AML-193 (cell line): Measurements from ENCODE around the gene EXOC4.

ENCODE experiments used
- DNase-seq, 2 experiments: peaks; one replicate each; lab custom pipeline; 2025; lab: John Stamatoyannopoulos, UW

The EXOC4 gene

GRCh38 chr7:133572843-133573242 is 320.0 kb downstream of the EXOC4 start:
- DNase-seq: no peak

GRCh38 chr7:133573554-133574265 is 320.8 kb downstream of the EXOC4 start:
- DNase-seq: no peak

- no peak for DNase-seq
Observed at GRCh38 chr7:133575726-133576440, 323.0 kb downstream of the EXOC4 start.

- no peak for DNase-seq
Observed at GRCh38 chr7:133576612-133577168, 323.8 kb downstream of the EXOC4 start.

- no peak for DNase-seq
Observed at GRCh38 chr7:133582766-133583523, 330.1 kb downstream of the EXOC4 start.

DNA sequence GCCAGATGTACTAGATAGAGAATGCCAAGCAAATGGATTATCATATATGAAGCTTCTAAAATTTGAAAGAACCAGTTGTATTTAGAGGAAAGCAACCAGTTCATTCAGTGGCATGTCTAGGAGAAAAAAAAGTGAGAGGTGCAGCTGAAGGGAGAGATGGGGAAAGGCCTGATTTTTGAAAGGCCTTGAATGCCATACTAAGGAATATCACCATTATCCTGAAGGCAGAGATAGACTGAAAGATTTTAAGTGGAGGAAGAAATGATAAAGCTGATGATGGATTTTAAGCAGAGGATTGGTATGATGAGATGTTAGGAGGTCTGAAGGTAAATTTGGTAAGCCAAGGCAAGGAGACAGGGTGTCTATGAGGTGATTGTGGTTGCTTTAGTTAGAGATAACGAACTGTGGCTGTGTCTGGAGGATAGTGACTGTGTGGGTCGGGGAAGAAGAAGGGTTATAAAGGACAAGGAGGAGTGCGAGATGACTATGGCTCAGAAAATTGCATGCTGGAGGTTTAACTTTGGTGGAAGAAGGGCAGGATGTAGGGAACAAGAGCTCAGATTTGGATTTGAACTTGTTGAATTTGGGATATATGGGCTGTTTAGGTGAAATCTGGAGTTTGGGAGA is 330.8 kb downstream of the EXOC4 start:
- no peak for DNase-seq

DNA sequence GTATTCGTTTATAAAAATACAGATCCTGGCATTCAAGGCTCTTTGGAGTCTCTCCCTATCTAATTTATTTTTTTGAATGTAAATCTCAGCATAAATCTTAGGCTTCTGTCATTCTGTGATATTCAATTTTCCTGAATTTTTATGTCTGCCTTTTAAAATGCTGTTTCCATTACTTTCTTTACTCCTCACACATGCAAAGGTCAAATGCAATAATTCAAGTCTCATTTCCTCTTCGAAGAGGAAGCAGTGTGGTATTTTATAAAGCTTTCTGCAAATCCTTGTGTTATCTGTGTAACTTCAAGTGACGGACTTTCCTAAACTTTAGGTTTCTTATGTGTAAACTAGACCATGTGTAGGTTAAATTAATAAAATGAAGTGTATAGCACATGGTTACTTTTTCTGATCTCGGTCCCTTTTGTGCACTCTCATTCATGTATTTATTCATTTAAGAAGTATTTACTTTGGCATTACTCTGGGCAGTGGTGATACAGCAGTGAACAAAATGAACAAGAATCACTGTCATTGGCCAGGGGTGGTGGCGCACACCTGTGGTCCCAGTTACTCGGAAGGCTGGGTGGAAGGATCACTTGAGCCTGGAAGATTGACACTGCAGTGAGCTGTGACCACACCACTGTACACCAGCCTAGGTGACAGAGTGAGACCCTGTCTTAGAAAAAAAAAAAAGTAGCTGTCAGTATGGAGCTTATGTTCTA is 332.2 kb downstream of the EXOC4 start:
- DNase-seq: no peak

DNA sequence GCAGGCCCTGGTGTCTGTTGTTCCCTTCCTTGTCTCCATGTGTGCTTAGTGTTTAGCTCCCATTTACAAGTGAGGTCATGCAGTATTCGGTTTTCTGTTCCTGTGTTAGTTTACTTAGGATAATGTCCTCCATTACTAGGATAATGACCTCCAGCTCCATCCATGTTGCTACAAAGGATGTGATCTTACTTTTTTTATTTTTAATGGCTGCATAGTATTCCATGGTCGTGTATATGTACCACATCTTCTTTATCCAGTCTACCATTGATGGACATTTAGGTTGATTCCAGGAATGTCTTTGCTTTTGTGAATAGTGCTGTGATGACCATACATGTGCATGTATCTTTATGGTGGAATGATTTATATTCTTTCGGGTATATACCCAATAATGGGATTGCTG is 333.4 kb downstream of the EXOC4 start:
- DNase-seq: no peak

- DNase-seq: no peak
Observed at GRCh38 chr7:133587903-133588302, 335.0 kb downstream of the EXOC4 start.

- DNase-seq: no peak
Observed at GRCh38 chr7:133590795-133591194, 337.9 kb downstream of the EXOC4 start.

DNA sequence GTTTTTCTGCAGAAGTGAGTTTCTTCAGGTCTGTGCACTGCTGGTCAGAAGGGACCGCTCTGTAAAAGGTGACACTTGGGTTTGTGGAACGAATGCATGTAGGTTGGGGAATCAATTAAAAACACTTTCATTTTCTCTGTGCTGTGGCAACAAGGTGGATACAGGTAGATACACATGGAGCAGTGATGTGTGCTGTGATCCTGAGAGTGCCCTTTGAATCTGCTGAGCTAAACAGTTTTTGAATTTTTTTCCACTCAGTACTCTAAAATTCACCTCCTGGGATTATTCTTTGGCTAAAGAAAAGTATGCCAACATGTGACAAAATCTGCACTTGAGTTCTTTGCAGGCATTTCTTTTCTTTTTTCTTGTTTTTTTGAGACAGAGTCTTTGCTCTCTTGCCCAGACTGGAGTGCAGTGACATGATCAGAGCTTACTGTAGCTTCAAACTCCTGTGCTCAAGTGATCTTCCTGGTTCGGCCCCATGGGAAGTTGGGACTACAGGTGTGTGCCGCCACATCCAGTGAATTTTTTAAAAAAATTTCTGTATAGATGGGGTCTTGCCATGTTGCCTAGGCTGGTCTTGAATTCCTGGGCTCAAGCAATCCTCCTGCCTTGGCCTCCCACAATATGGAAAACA is 338.9 kb downstream of the EXOC4 start:
- DNase-seq: no peak

DNA sequence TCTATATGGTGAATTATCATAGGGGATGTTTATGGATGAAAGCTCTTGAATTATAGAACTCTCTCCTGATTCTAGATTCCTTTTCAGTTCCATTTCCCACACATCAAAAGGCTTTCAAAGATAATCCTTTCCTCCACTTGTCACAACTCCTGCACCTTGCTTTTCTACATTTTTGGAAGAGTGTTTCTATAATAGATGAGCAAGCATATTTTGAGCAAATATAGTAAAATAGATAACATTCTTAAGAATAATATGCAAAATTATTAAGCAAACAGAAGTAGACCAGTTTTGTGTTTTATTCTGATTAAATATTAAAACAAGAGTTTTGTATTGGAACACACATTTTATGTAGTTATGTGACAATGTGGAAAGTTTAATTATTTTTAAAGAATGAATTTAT is 340.7 kb downstream of the EXOC4 start:
- no peak for DNase-seq

- DNase-seq: no peak
Observed at GRCh38 chr7:133601617-133602016, 348.7 kb downstream of the EXOC4 start.

GRCh38 chr7:133602291-133602690 is 349.4 kb downstream of the EXOC4 start:
- DNase-seq: no peak

DNA sequence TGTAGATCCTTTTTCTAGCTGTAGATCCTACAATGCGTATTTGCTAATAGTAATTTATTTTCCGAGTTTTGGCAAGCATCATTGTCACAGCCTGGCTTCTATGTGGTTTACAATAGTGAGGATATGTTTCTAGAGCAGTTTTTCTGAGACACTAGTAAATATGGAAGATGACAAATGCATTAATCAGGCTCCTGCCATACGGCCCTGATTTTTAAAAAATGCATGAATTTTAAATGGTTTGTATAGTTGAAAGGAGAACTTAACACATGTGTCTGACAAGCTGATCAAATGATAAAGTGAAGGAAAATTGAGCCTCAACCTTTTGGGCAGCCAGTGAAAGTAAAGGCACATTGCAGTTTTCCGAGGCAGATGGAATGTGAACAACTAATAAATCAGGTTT is 354.1 kb downstream of the EXOC4 start:
- DNase-seq: no peak

- no peak for DNase-seq
Observed at GRCh38 chr7:133609806-133610205, 356.9 kb downstream of the EXOC4 start.

GRCh38 chr7:133611955-133612354 is 359.1 kb downstream of the EXOC4 start:
- DNase-seq: no peak

- DNase-seq: no peak
Observed at GRCh38 chr7:133613250-133613790, 360.4 kb downstream of the EXOC4 start.

DNA sequence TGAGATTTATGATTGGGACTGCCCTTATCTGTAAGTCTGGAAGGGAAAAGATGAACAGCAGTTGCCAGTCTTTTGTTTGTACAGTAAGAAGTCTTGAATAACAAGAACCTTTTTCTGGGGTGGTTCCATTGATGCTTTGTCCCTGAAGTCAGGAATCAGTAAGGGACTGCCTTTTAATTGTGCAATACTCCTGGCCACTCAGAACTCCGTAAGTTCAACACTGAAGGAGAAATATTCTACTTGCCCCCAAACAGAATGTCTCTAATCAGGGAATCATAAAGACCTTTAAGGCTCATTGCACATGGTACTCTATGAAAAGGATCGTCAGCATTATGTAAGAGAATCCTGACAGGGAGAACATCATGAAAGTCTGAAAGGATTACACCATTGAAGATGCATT is 361.4 kb downstream of the EXOC4 start:
- no peak for DNase-seq

GRCh38 chr7:133618970-133619369 is 366.1 kb downstream of the EXOC4 start:
- no peak for DNase-seq

DNA sequence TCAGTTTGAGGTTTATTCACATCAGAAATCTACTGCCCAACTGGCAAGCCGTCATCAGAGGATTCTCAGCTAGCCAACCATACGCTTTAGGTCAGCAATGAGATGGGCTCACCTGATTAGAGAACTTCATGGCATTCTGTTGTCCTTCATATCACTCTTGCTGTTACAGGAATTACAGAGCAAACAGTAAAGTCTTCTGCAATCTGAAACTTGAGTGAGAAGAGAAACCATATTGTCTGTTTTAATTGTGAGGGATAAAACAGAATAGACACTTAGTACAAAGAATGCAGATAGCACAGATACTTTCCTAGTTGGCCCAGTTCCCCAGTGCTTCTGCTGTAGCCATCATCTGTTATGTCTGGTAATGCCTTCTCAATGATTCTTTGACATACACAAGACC is 366.6 kb downstream of the EXOC4 start:
- DNase-seq: no peak
